HepG2 (cell line): ENCODE data around the gene WDR83. TPM values are rescaled to one million over a fixed set of nuclear protein-coding genes. Genes with fewer than 3 reads are reported as not detected.

ENCODE experiments used
- ASH2L ChIP-seq: fragments of 300-600, 200-600 bp; sonication (generic); IDR thresholded peaks from 2 replicates; pipeline ENCODE4 v1.7.0; 2017; ENCODE audit warnings: low read depth, mild to moderate bottlenecking, moderate library complexity, mixed read lengths, low read length; ENCODE audit not compliant: insufficient read length
- CCDC6 ChIP-seq: sonication (generic); formaldehyde crosslinking; IDR thresholded peaks from 2 replicates; pipeline ENCODE4 v1.8.1; 2022; ENCODE audit warnings: mild to moderate bottlenecking, missing genetic modification reagents, moderate library complexity
- IKZF1 ChIP-seq: fragments of 450-650 bp; IDR thresholded peaks from 2 replicates; pipeline ENCODE4 v1.7.1; 2016
- IRX3 ChIP-seq: sonication (generic); formaldehyde crosslinking; IDR thresholded peaks from 2 replicates; pipeline ENCODE4 v1.8.1; 2023; ENCODE audit warnings: mild to moderate bottlenecking, low read depth, missing genetic modification reagents, borderline replicate concordance
- KAT7 ChIP-seq: IDR thresholded peaks from 2 replicates; pipeline ENCODE4 v1.6.1; 2018; ENCODE audit warnings: borderline replicate concordance, missing compliant biosample characterization
- KLF13 ChIP-seq: sonication (generic); formaldehyde crosslinking; IDR thresholded peaks from 2 replicates; pipeline ENCODE4 v1.4.0; 2020; ENCODE audit warnings: mild to moderate bottlenecking, missing genetic modification reagents
- MAFK ChIP-seq, 2 experiments: IDR thresholded peaks in 1 of 2; conservative IDR thresholded peaks in 1 of 2; 2 replicates each; pipeline ENCODE4 v1.6.1; 2011; ENCODE audit warnings: improper control_type of control experiment in 2 of 2, low read length in 2 of 2
- RARA ChIP-seq: IDR thresholded peaks from 2 replicates; pipeline ENCODE4 v1.6.1; 2016; ENCODE audit warnings: missing genetic modification reagents, missing compliant biosample characterization
- RCOR2 ChIP-seq: IDR thresholded peaks from 2 replicates; pipeline ENCODE4 v1.6.1; 2016; ENCODE audit warnings: missing biosample characterization, missing genetic modification reagents
- SRSF4 ChIP-seq: fragments of 200-400 bp; formaldehyde crosslinking; IDR thresholded peaks from one replicate; pipeline ENCODE4 v1.6.1; 2018; ENCODE audit warnings: mild to moderate bottlenecking, low read depth, low read length, moderate library complexity; ENCODE audit not compliant: poor library complexity, severe bottlenecking
- TAF1 ChIP-seq: sonication (generic); formaldehyde crosslinking; IDR thresholded peaks from 2 replicates; pipeline ENCODE4 v1.4.0; 2020; ENCODE audit warnings: missing genetic modification reagents
- TOE1 ChIP-seq: sonication (generic); formaldehyde crosslinking; IDR thresholded peaks from 2 replicates; pipeline ENCODE4 v1.4.0; 2020; ENCODE audit warnings: mild to moderate bottlenecking, missing genetic modification reagents
- ZNF124 ChIP-seq: sonication (generic); formaldehyde crosslinking; IDR thresholded peaks from 2 replicates; pipeline ENCODE4 v1.4.0; 2020; ENCODE audit warnings: missing genetic modification reagents
- ZNF256 ChIP-seq: sonication (generic); formaldehyde crosslinking; conservative IDR thresholded peaks from 2 replicates; pipeline ENCODE4 v1.4.0; 2020; ENCODE audit warnings: missing genetic modification reagents
- ZNF274 ChIP-seq: sonication (generic); formaldehyde crosslinking; IDR thresholded peaks from 2 replicates; pipeline ENCODE4 v1.5.1; 2020; ENCODE audit warnings: mild to moderate bottlenecking, missing genetic modification reagents
- ZNF558 ChIP-seq: sonication (generic); formaldehyde crosslinking; IDR thresholded peaks from 2 replicates; pipeline ENCODE4 v1.9.0; 2022; ENCODE audit warnings: mild to moderate bottlenecking, missing genetic modification reagents, borderline replicate concordance
- ZNF605 ChIP-seq: sonication (generic); formaldehyde crosslinking; IDR thresholded peaks from 2 replicates; pipeline ENCODE4 v1.8.0; 2022; ENCODE audit warnings: mild to moderate bottlenecking, missing genetic modification reagents
- ZNF652 ChIP-seq: IDR thresholded peaks from 2 replicates; pipeline ENCODE4 v1.6.1; 2016; ENCODE audit warnings: low read depth, borderline replicate concordance
- ZNF670 ChIP-seq: sonication (generic); formaldehyde crosslinking; IDR thresholded peaks from 2 replicates; pipeline ENCODE4 v1.8.0; 2022; ENCODE audit warnings: mild to moderate bottlenecking, missing genetic modification reagents, borderline replicate concordance
- polyA plus RNA-seq, 8 experiments: library from polyadenylated mRNA; depleted of rRNA in 3 of 8; stranded (reverse) in 7 of 8; unstranded in 1 of 8; fragments of >200 nt; fragmentation: Illumina TruSeq in 4 of 8; extraction: Trizol in 4 of 8; gene quantifications; 2 replicates each; pipeline versions ENCODE4 v1.2.1 to v1.2.3, GENCODE V29; 2011 to 2016; ENCODE audit warnings: low read depth in 4 of 8, missing spikeins in 1 of 8, mixed read lengths in 1 of 8; ENCODE audit not compliant: insufficient read depth in 1 of 8
- total RNA-seq, 5 experiments: library from RNA; depleted of rRNA; stranded (reverse); fragments of >200 nt; fragmentation: Illumina TruSeq; extraction: Trizol; gene quantifications; 2 replicates each; pipeline ENCODE4 v1.2.3, GENCODE V29; 2016; ENCODE audit warnings: low read depth in 1 of 5
- TF ChIP-seq, protein P1 (sequence below): sonication (generic); formaldehyde crosslinking; IDR thresholded peaks from 2 replicates; pipeline ENCODE4 v1.4.0; 2020; ENCODE audit warnings: missing genetic modification reagents
- TF ChIP-seq, protein P2 (sequence below): sonication (generic); IDR thresholded peaks from 2 replicates; pipeline ENCODE4 v1.6.1; 2016; ENCODE audit warnings: low read depth, borderline replicate concordance
- TF ChIP-seq, protein P3 (sequence below), 2 experiments: sonication (generic) in 1 of 2; formaldehyde crosslinking in 1 of 2; IDR thresholded peaks; 2 replicates each; pipeline versions ENCODE4 v1.4.0 to v1.6.1; 2018 to 2020; ENCODE audit warnings: missing genetic modification reagents in 2 of 2, borderline replicate concordance in 1 of 2, low read depth in 1 of 2, mild to moderate bottlenecking in 1 of 2, missing biosample characterization in 1 of 2
- TF ChIP-seq, protein P4 (sequence below): sonication (generic); formaldehyde crosslinking; IDR thresholded peaks from 2 replicates; pipeline ENCODE4 v1.8.0; 2022; ENCODE audit warnings: mild to moderate bottlenecking, missing genetic modification reagents; ENCODE audit not compliant: insufficient replicate concordance

Gene WDR83
- total and polyA plus RNA-seq, 2 of the 13 experiments (the other 11 are each of a cell fraction or from before 2014, with no cell fraction given), result 4.5 to 10.7 TPM

DNA sequence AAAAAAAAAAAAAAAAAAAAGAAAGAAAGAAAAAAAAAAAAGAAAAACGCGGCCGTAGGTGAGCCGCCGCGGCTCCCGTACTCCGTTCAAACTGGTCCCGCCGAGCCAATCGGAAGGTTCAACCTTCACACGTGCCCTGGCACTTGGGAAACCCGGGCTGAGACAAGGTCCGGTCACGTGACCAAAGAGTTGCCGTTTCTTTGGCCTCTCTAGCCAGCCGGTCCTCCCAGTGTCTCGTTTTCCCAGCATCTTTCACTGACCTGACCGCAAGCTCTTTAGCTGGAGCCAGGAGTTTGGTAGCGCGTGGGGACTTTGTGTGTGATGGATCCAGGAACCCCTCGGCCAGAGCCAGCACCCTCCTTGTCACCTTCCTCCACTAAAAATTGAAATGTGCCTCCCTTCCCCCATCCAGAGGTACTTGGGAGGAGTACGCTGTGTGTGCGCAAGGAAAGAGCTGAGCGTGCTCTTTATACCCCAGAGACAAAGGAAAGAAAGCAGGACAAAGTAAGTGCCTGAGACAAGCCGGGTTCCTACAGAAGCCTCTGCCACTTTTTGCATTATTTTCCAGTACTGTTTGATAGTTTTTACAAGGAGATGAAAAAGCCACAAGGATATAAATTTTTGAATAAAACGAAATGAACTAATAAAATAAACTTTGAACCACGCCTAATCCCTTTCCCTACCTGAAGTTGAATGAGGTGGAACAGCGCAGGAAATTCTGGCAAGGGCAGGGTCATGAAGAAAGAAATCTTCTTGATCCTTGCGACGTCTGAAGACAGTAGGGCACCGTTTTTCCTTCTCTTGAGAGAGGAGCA, 56.2 kb downstream of the WDR83 start (continued):
- TF ChIP-seq, protein P1, sequence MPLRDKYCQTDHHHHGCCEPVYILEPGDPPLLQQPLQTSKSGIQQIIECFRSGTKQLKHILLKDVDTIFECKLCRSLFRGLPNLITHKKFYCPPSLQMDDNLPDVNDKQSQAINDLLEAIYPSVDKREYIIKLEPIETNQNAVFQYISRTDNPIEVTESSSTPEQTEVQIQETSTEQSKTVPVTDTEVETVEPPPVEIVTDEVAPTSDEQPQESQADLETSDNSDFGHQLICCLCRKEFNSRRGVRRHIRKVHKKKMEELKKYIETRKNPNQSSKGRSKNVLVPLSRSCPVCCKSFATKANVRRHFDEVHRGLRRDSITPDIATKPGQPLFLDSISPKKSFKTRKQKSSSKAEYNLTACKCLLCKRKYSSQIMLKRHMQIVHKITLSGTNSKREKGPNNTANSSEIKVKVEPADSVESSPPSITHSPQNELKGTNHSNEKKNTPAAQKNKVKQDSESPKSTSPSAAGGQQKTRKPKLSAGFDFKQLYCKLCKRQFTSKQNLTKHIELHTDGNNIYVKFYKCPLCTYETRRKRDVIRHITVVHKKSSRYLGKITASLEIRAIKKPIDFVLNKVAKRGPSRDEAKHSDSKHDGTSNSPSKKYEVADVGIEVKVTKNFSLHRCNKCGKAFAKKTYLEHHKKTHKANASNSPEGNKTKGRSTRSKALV (CRISPR knock-in tag), result 0 out of 2 replicates have a peak, but pooled peaks have one; percentile 12
- TF ChIP-seq TOE1 (CRISPR knock-in tag) (no peak), KAT7 (CRISPR knock-in tag) (no peak), ZNF256 (CRISPR knock-in tag) (peak; percentile 51; the same call in 1 of the 2 replicates), ZNF274 (no peak), ZNF558 (CRISPR knock-in tag) (no peak), CCDC6 (CRISPR knock-in tag) (peak; percentile 19; the same call in 1 of the 2 replicates), ZNF605 (CRISPR knock-in tag) (no peak), IKZF1 (no peak), RARA (CRISPR knock-in tag) (0 out of 2 replicates have a peak, but pooled peaks have one; percentile 10), IRX3 (CRISPR knock-in tag) (no peak), ZNF652 (CRISPR knock-in tag) (no peak), ZNF670 (CRISPR knock-in tag) (no peak), RCOR2 (CRISPR knock-in tag) (no peak), ASH2L (peak; percentile 57), TAF1 (CRISPR knock-in tag) (peak; percentile 69; the same call in 1 of the 2 replicates), MAFK (conservative IDR thresholded peaks at IDR 0.05 in 1 of 2, IDR thresholded peaks at IDR 0.05 in 1 of 2; ENCODE audit: low read length in 2 of 2) (peak in 1 of 2 experiments; percentile 25; a peak in 2 of 4 replicates), ZNF124 (no peak), SRSF4 (no peak), KLF13 (CRISPR knock-in tag) (no peak)
- TF ChIP-seq, protein P2, sequence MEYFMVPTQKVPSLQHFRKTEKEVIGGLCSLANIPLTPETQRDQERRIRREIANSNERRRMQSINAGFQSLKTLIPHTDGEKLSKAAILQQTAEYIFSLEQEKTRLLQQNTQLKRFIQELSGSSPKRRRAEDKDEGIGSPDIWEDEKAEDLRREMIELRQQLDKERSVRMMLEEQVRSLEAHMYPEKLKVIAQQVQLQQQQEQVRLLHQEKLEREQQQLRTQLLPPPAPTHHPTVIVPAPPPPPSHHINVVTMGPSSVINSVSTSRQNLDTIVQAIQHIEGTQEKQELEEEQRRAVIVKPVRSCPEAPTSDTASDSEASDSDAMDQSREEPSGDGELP, result peak; percentile 40; the same call in 1 of the 2 replicates
- TF ChIP-seq, protein P3, sequence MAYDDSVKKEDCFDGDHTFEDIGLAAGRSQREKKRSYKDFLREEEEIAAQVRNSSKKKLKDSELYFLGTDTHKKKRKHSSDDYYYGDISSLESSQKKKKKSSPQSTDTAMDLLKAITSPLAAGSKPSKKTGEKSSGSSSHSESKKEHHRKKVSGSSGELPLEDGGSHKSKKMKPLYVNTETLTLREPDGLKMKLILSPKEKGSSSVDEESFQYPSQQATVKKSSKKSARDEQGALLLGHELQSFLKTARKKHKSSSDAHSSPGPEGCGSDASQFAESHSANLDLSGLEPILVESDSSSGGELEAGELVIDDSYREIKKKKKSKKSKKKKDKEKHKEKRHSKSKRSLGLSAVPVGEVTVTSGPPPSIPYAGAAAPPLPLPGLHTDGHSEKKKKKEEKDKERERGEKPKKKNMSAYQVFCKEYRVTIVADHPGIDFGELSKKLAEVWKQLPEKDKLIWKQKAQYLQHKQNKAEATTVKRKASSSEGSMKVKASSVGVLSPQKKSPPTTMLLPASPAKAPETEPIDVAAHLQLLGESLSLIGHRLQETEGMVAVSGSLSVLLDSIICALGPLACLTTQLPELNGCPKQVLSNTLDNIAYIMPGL (CRISPR knock-in tag; IDR thresholded peaks at IDR 0.05; ENCODE audit: borderline replicate concordance in 1 of 2, low read depth in 1 of 2), result peak in 1 of 2 experiments; percentile 29; a peak in 2 of 4 replicates
- TF ChIP-seq, protein P4, sequence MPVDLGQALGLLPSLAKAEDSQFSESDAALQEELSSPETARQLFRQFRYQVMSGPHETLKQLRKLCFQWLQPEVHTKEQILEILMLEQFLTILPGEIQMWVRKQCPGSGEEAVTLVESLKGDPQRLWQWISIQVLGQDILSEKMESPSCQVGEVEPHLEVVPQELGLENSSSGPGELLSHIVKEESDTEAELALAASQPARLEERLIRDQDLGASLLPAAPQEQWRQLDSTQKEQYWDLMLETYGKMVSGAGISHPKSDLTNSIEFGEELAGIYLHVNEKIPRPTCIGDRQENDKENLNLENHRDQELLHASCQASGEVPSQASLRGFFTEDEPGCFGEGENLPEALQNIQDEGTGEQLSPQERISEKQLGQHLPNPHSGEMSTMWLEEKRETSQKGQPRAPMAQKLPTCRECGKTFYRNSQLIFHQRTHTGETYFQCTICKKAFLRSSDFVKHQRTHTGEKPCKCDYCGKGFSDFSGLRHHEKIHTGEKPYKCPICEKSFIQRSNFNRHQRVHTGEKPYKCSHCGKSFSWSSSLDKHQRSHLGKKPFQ, result no peak
